OCI-LY7 (cell line): ENCODE results near the gene FEV. TPM values are rescaled to one million over a fixed set of nuclear protein-coding genes. Genes with fewer than 3 reads are reported as not detected.

ENCODE experiments used
- BruUV-seq: library from RNA; stranded (reverse); fragments of 400-500 nt; replicated peaks from 2 replicates; lab custom pipeline; 2021; lab: Mats Ljungman, UMichigan
- CTCF ChIA-PET: fragments of 300-600 bp; sonication (Branson Sonifier 250); formaldehyde crosslinking; loops from one replicate; lab custom pipeline; 2022; ENCODE audit warnings: antibody characterized with exemption; ENCODE audit not compliant: unreplicated experiment; lab: Charles Lee
- POLR2A ChIA-PET: fragments of 300-600 bp; sonication (Branson Sonifier 250); formaldehyde crosslinking; loops from one replicate; lab custom pipeline; 2022; ENCODE audit warnings: antibody characterized with exemption; lab: Charles Lee
- DNase-seq: peaks from one replicate; pipeline ENCODE4 v3.0.0-alpha.2; 2015; ENCODE audit warnings: low spot score
- H2AFZ ChIP-seq: fragments of 200-600 bp; sonication (generic), shearing (Covaris generic); 2 replicates; pipeline ENCODE4 v1.6.1; 2014; ENCODE audit warnings: mild to moderate bottlenecking, antibody characterized with exemption, low read length, moderate library complexity
- H3K27ac ChIP-seq: fragments of 200-600 bp; sonication (generic); 2 replicates; pipeline ENCODE4 v1.5.1; 2014; ENCODE audit warnings: mixed run types, low read depth, mild to moderate bottlenecking, moderate library complexity, low read length, inconsistent platforms; ENCODE audit not compliant: poor library complexity, severe bottlenecking
- H3K36me3 ChIP-seq: fragments of 200-600 bp; sonication (generic); 2 replicates; pipeline ENCODE4 v1.6.1; 2014; ENCODE audit warnings: mild to moderate bottlenecking, antibody characterized with exemption, low read length, moderate library complexity, mixed read lengths; ENCODE audit not compliant: insufficient read depth
- H3K4me1 ChIP-seq: fragments of 200-600 bp; sonication (generic); 2 replicates; pipeline ENCODE4 v1.5.1; 2014; ENCODE audit warnings: mild to moderate bottlenecking, low read length; ENCODE audit not compliant: insufficient read depth, poor library complexity, severe bottlenecking
- H3K4me2 ChIP-seq: fragments of 200-600 bp; sonication (generic); 2 replicates; pipeline ENCODE4 v1.6.1; 2014; ENCODE audit warnings: mild to moderate bottlenecking, low read length
- H3K4me3 ChIP-seq: fragments of 200-600 bp; sonication (generic); 2 replicates; pipeline ENCODE4 v1.5.1; 2014; ENCODE audit warnings: mild to moderate bottlenecking, low read depth, low read length; ENCODE audit not compliant: poor library complexity, severe bottlenecking
- H3K79me2 ChIP-seq: fragments of 200-600 bp; sonication (generic); 2 replicates; pipeline ENCODE4 v1.6.1; 2016; ENCODE audit warnings: low read depth, mild to moderate bottlenecking, low read length, moderate library complexity, mixed read lengths; ENCODE audit not compliant: insufficient read depth
- H3K9me2 ChIP-seq: fragments of 200-600 bp; sonication (generic); 2 replicates; pipeline ENCODE4 v1.6.1; 2016; ENCODE audit warnings: mild to moderate bottlenecking, low read length, mixed read lengths; ENCODE audit not compliant: insufficient read depth
- H3K9me3 ChIP-seq: fragments of 200-600 bp; sonication (generic); 2 replicates; pipeline ENCODE4 v1.6.1; 2014; ENCODE audit warnings: mild to moderate bottlenecking, mixed run types, low read length, mixed read lengths
- H4K20me1 ChIP-seq: fragments of 200-600 bp; sonication (generic); 2 replicates; pipeline ENCODE4 v1.6.1; 2014; ENCODE audit warnings: mild to moderate bottlenecking, antibody characterized with exemption, low read length, moderate library complexity, mixed read lengths; ENCODE audit not compliant: insufficient read depth
- EZH2phosphoT487 ChIP-seq: fragments of 200-600 bp; sonication (generic); IDR thresholded peaks from 2 replicates; pipeline ENCODE4 v1.6.1; 2018; ENCODE audit warnings: low read depth, borderline replicate concordance, mild to moderate bottlenecking, mixed run types, antibody characterized with exemption, low read length, moderate library complexity, mixed read lengths
- intact Hi-C: fragments of 100-400 bp; cut with micrococcal nuclease; formaldehyde crosslinking; loops from one replicate; pipeline ENCODE4 v1.10.0; 2022; ENCODE audit not compliant: unreplicated experiment
- total RNA-seq, 2 experiments: library from RNA; depleted of rRNA in 1 of 2; stranded (reverse); fragments of >200 nt in 1 of 2; shearing (Covaris generic) in 1 of 2; gene quantifications; 2 replicates each; pipeline ENCODE4 v1.2.3, GENCODE V29; 2014 to 2022
- TF ChIP-seq, protein P1 (sequence below): fragments of 200-600 bp; sonication (generic); conservative IDR thresholded peaks from 2 replicates; pipeline ENCODE4 v1.5.1; 2014; ENCODE audit warnings: mild to moderate bottlenecking, antibody characterized with exemption, low read length, moderate library complexity, mixed read lengths

Gene FEV
- total RNA-seq, 2 experiments from 2014 or later = not detected

DNA sequence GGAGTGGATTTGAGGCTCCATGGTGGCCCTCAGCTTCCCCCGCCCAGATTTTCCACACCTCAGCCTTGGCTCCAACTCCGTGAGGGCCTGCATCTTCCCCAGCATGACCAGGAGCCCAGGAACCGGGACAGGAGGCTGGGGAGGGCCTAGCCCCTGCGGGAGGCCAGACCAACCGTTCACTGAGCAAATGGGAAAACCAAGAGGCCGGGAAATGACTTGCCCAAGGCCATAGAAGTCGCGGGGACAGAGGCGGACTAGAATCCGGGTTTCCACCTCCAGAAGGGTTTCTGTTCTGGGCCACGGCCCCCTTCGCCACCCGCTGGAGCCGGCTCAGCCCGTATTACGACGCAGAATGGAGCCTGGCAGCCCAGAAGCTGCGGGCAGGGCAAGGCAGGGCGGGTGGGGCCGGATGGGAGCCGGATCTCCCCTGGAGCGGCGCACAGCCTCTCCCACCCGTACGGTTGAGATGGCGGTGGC is 16.2 kb upstream of the FEV start:
- CTCF ChIA-PET = no interaction called here
- H4K20me1 ChIP-seq = no peaks in the 10 kb centered on the region
- no peaks in the 10 kb centered on the region for H3K9me2 ChIP-seq
- H2AFZ ChIP-seq = no peak overlapping the region
- H3K4me1 ChIP-seq = no peaks in the 10 kb centered on the region
- no peak overlapping the region for H3K4me2 ChIP-seq
- H3K9me3 ChIP-seq = no peaks in the 10 kb centered on the region
- TF ChIP-seq EZH2phosphoT487 = no peak
- TF ChIP-seq, protein P1, sequence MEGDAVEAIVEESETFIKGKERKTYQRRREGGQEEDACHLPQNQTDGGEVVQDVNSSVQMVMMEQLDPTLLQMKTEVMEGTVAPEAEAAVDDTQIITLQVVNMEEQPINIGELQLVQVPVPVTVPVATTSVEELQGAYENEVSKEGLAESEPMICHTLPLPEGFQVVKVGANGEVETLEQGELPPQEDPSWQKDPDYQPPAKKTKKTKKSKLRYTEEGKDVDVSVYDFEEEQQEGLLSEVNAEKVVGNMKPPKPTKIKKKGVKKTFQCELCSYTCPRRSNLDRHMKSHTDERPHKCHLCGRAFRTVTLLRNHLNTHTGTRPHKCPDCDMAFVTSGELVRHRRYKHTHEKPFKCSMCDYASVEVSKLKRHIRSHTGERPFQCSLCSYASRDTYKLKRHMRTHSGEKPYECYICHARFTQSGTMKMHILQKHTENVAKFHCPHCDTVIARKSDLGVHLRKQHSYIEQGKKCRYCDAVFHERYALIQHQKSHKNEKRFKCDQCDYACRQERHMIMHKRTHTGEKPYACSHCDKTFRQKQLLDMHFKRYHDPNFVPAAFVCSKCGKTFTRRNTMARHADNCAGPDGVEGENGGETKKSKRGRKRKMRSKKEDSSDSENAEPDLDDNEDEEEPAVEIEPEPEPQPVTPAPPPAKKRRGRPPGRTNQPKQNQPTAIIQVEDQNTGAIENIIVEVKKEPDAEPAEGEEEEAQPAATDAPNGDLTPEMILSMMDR = no peak
- H3K4me3 ChIP-seq = no peak overlapping the region
- POLR2A ChIA-PET = no interaction called here
- no peaks in the 10 kb centered on the region for H3K79me2 ChIP-seq
- DNase-seq = no peak
- no peak overlapping the region for H3K27ac ChIP-seq
- no peaks in the 10 kb centered on the region for H3K36me3 ChIP-seq
- BruUV-seq = no TSS peak
- intact Hi-C loops = no loop called here

DNA sequence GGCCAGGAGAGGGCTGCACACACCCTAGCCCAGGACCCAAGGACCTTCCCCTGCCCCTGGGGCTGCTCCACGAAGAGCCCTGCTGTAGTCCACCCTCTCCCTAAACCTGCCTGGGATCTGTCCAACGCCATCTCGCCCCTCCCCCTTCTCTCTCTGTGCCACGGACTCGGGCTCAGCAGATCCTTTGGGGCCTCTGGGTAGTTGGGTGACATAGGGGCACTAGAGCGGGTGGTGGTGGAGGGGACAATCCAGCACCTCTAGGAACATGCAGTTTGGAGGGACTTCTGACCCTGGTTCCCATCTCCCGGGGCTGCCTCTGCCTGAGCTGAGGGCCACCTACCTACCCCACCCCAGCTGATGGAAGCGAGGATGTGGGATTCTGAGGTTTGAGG is 15.6 kb upstream of the FEV start:
- ChIA-PET POLR2A (no interaction called here), CTCF (no interaction called here)
- no peak for TF ChIP-seq EZH2phosphoT487
- TF ChIP-seq, protein P1 = no peak
- H3K4me2 ChIP-seq = no peak overlapping the region
- H3K36me3 ChIP-seq = no peaks in the 10 kb centered on the region
- H2AFZ ChIP-seq = no peak overlapping the region
- H3K27ac ChIP-seq = no peak overlapping the region
- no peaks in the 10 kb centered on the region for H4K20me1 ChIP-seq
- H3K4me3 ChIP-seq = no peak overlapping the region
- no peaks in the 10 kb centered on the region for H3K9me2 ChIP-seq
- no TSS peak for BruUV-seq
- DNase-seq = no peak
- H3K79me2 ChIP-seq = no peaks in the 10 kb centered on the region
- no peaks in the 10 kb centered on the region for H3K9me3 ChIP-seq
- intact Hi-C loops = no loop called here
- H3K4me1 ChIP-seq = no peaks in the 10 kb centered on the region

DNA sequence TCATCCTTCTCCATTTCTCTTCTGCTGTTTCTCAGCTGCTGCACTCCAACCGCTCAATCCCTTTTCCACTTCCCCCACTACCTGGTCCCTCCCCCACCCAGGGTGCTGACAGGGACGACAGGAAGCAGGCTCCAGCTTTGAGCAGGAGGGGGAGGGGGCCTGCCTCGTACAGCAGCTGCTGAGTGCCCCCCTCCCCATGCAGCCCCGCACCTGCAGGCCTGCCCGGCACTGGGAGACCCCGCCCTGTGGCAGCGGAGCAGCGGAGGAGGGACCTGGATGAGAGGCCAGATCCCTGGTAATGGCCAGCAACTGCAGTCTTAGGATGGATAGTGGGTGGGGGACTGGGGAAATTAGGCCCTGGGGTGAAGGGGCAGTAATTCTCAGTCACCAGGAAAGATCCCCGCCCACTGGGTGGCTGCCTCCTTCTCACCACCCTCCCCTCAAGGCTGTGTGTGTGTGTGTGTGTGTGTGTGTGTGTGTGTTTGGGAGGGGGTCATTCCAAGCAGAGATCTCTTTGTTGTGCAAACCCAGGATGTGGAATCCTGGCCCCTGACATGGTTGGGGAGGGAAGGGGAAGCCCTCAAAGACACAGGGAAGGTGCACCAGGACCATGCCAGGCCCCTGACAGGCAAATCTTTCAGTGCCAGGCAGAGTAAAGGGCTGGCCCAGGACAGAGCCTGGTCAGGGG is 15.0 kb upstream of the FEV start:
- Histone ChIP-seq H3K4me3 (no peak overlapping the region), H4K20me1 (no peaks in the 10 kb centered on the region), H3K79me2 (no peaks in the 10 kb centered on the region), H3K36me3 (no peaks in the 10 kb centered on the region), H3K9me3 (no peaks in the 10 kb centered on the region), H2AFZ (no peak overlapping the region), H3K4me1 (no peaks in the 10 kb centered on the region), H3K9me2 (no peaks in the 10 kb centered on the region), H3K27ac (no peak overlapping the region), H3K4me2 (no peak overlapping the region)
- intact Hi-C loops = loop anchor here (5.0 kb wide), 1 partner anchor 148 kb away; no protein-coding TSS in a partner anchor
- CTCF ChIA-PET = no interaction called here
- TF ChIP-seq EZH2phosphoT487 = no peak
- TF ChIP-seq, protein P1 = no peak
- no TSS peak for BruUV-seq
- DNase-seq = no peak
- POLR2A ChIA-PET = no interaction called here
